GM23338 (cell line): Measurements from ENCODE around the gene SNTG2. TPM values are rescaled to one million over a fixed set of nuclear protein-coding genes. Genes with fewer than 3 reads are reported as not detected.

Experiments
- ATAC-seq: fragments of 200-7000 bp; cut with Tn5 transposase; 3 replicates; pipeline ENCODE4 v1.9.1; 2020
- DNase-seq: peaks from one replicate; pipeline ENCODE4 v3.0.0-alpha.2; 2015; ENCODE audit warnings: low spot score
- H2AFZ ChIP-seq: fragments of 200-600 bp; sonication (generic); 2 replicates; pipeline ENCODE4 v1.8.0; 2016; ENCODE audit warnings: antibody characterized with exemption, mild to moderate bottlenecking, moderate library complexity
- H3F3A ChIP-seq: fragments of 200-600 bp; sonication (generic); replicated peaks from 2 replicates; pipeline ENCODE4 v1.8.0; 2017; ENCODE audit warnings: antibody characterized with exemption, mixed run types, low read depth
- H3K27ac ChIP-seq: fragments of 200-600 bp; sonication (generic); 2 replicates; pipeline ENCODE4 v1.6.1; 2016; ENCODE audit warnings: low read depth
- H3K27me3 ChIP-seq: fragments of 200-600 bp; sonication (generic); 2 replicates; pipeline ENCODE4 v1.8.0; 2016; ENCODE audit warnings: mild to moderate bottlenecking, mixed run types, moderate library complexity; ENCODE audit not compliant: insufficient read depth
- H3K36me3 ChIP-seq: fragments of 200-600 bp; sonication (generic); 2 replicates; pipeline ENCODE4 v1.8.0; 2016; ENCODE audit warnings: mild to moderate bottlenecking; ENCODE audit not compliant: insufficient read depth
- H3K4me1 ChIP-seq: fragments of 200-600 bp; sonication (generic); 2 replicates; pipeline ENCODE4 v1.8.0; 2016; ENCODE audit warnings: mild to moderate bottlenecking, moderate library complexity; ENCODE audit not compliant: insufficient read depth
- H3K4me2 ChIP-seq: fragments of 200-600 bp; sonication (generic); 2 replicates; pipeline ENCODE4 v1.7.1; 2017; ENCODE audit warnings: mixed run types
- H3K4me3 ChIP-seq: fragments of 200-600 bp; sonication (generic); 2 replicates; pipeline ENCODE4 v1.6.1; 2016; ENCODE audit warnings: mixed run types
- H3K79me2 ChIP-seq: fragments of 200-600 bp; sonication (generic); replicated peaks from 2 replicates; pipeline ENCODE4 v1.8.0; 2017; ENCODE audit warnings: mild to moderate bottlenecking; ENCODE audit not compliant: insufficient read depth
- H3K9me2 ChIP-seq: fragments of 200-600 bp; sonication (generic); 2 replicates; pipeline ENCODE4 v1.8.0; 2017; ENCODE audit not compliant: insufficient read depth
- H4K20me1 ChIP-seq: fragments of 200-600 bp; sonication (generic); replicated peaks from 2 replicates; pipeline ENCODE4 v1.8.0; 2017; ENCODE audit warnings: mild to moderate bottlenecking; ENCODE audit not compliant: insufficient read depth
- H3K27ac Mint-ChIP-seq: 2 replicates; pipeline ENCODE4 v1.8.0; 2020; ENCODE audit warnings: inconsistent platforms, mild to moderate bottlenecking, moderate library complexity, mixed read lengths
- H3K27me3 Mint-ChIP-seq: 3 replicates; pipeline ENCODE4 v1.8.0; 2022; ENCODE audit warnings: low read depth, mild to moderate bottlenecking, moderate library complexity, mixed read lengths, inconsistent platforms; ENCODE audit not compliant: insufficient read depth, poor library complexity
- H3K36me3 Mint-ChIP-seq: 3 replicates; pipeline ENCODE4 v1.8.0; 2021; ENCODE audit warnings: low read depth, mild to moderate bottlenecking, inconsistent platforms, moderate library complexity, mixed read lengths
- H3K4me1 Mint-ChIP-seq: 3 replicates; pipeline ENCODE4 v1.8.0; 2020; ENCODE audit warnings: mild to moderate bottlenecking, inconsistent platforms, mixed read lengths
- H3K4me3 Mint-ChIP-seq: 3 replicates; pipeline ENCODE4 v1.8.0; 2021; ENCODE audit warnings: moderate library complexity, mild to moderate bottlenecking, inconsistent platforms, mixed read lengths
- H3K9me3 Mint-ChIP-seq: 3 replicates; pipeline ENCODE4 v1.8.0; 2020; ENCODE audit warnings: moderate library complexity, mild to moderate bottlenecking, inconsistent platforms, mixed read lengths
- CREB1 ChIP-seq: fragments of 250-450 bp; sonication (Bioruptor Pico); IDR thresholded peaks from 2 replicates; pipeline ENCODE4 v1.5.0; 2020; ENCODE audit warnings: low read depth, mild to moderate bottlenecking, moderate library complexity
- CTCF ChIP-seq, 2 experiments: fragments of 200-600 bp in 1 of 2; sonication (generic) in 1 of 2; conservative IDR thresholded peaks; 2 replicates each; pipeline versions ENCODE4 v1.5.1 to v1.6.1; 2016 to 2017; ENCODE audit warnings: antibody characterized with exemption in 2 of 2, low read depth in 2 of 2, mild to moderate bottlenecking in 2 of 2, moderate library complexity in 1 of 2
- JUNB ChIP-seq: IDR thresholded peaks from one replicate; pipeline ENCODE4 v1.6.1; 2016; ENCODE audit warnings: antibody characterized with exemption; ENCODE audit not compliant: unreplicated experiment
- NANOG ChIP-seq: IDR thresholded peaks from 2 replicates; pipeline ENCODE4 v1.6.1; 2016; ENCODE audit warnings: antibody characterized with exemption, borderline replicate concordance
- POLR2AphosphoS5 ChIP-seq: IDR thresholded peaks from 2 replicates; pipeline ENCODE4 v1.6.1; 2016; ENCODE audit warnings: antibody characterized with exemption, low read depth
- STAT1 ChIP-seq: IDR thresholded peaks from one replicate; pipeline ENCODE4 v1.6.1; 2016; ENCODE audit warnings: antibody characterized with exemption; ENCODE audit not compliant: unreplicated experiment
- ZNF114 ChIP-seq: fragments of 250-450 bp; sonication (Bioruptor Pico); IDR thresholded peaks from 2 replicates; pipeline ENCODE4 v1.5.0; 2020; ENCODE audit warnings: mild to moderate bottlenecking, moderate library complexity
- ZNF331 ChIP-seq: fragments of 250-450 bp; sonication (Bioruptor Pico); IDR thresholded peaks from 2 replicates; pipeline ENCODE4 v1.5.0; 2020; ENCODE audit warnings: low read depth, mild to moderate bottlenecking, moderate library complexity
- polyA plus RNA-seq: library from polyadenylated mRNA; unstranded; fragments of >200 nt; fragmentation: Nextera tagmentation; extraction: Ambion mirVana; gene quantifications from 2 replicates; pipeline ENCODE4 v1.2.1, GENCODE V29; 2016
- total RNA-seq: library from RNA; depleted of rRNA; stranded (reverse); fragments of >200 nt; shearing (Covaris generic); gene quantifications from 2 replicates; pipeline ENCODE4 v1.2.3, GENCODE V29; 2014
- TF ChIP-seq, protein P1 (sequence below): IDR thresholded peaks from 2 replicates; pipeline ENCODE4 v1.6.1; 2016; ENCODE audit warnings: antibody characterized with exemption
- TF ChIP-seq, protein P2 (sequence below): IDR thresholded peaks from one replicate; pipeline ENCODE4 v1.6.1; 2018; ENCODE audit warnings: antibody characterized with exemption; ENCODE audit not compliant: unreplicated experiment
- TF ChIP-seq, protein P3 (sequence below): fragments of 250-450 bp; sonication (Bioruptor Pico); IDR thresholded peaks from 2 replicates; pipeline ENCODE4 v1.5.0; 2020; ENCODE audit warnings: mild to moderate bottlenecking, moderate library complexity

Gene SNTG2
- total and polyA plus RNA-seq, 2 experiments from 2014 or later: 27.5 to 60.4 TPM

DNA sequence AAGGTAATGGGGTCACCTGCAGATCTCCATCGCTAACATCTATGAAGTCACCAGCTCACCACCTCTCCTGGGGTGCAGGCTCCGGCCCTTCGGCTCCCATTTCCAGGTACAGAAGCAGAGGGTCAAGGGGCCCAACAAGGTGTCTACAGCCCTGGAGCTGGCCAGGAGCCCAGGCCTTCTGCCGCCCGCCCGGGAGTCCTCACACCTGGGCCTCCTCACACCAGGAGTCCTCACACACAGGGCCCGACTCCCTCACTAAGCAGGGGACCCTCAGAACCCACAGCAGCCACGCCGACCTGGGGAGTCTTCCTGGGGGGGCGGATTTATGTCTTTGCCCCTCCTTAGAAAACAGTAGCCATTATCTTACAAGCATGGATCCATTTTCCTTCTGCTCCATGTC lies 419.3 kb downstream of the SNTG2 start:
- H3K4me2 ChIP-seq: no peak overlapping the region
- TF ChIP-seq, protein P1, sequence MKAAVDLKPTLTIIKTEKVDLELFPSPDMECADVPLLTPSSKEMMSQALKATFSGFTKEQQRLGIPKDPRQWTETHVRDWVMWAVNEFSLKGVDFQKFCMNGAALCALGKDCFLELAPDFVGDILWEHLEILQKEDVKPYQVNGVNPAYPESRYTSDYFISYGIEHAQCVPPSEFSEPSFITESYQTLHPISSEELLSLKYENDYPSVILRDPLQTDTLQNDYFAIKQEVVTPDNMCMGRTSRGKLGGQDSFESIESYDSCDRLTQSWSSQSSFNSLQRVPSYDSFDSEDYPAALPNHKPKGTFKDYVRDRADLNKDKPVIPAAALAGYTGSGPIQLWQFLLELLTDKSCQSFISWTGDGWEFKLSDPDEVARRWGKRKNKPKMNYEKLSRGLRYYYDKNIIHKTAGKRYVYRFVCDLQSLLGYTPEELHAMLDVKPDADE: no peak
- TF ChIP-seq NANOG: no peak
- TF ChIP-seq, protein P2, sequence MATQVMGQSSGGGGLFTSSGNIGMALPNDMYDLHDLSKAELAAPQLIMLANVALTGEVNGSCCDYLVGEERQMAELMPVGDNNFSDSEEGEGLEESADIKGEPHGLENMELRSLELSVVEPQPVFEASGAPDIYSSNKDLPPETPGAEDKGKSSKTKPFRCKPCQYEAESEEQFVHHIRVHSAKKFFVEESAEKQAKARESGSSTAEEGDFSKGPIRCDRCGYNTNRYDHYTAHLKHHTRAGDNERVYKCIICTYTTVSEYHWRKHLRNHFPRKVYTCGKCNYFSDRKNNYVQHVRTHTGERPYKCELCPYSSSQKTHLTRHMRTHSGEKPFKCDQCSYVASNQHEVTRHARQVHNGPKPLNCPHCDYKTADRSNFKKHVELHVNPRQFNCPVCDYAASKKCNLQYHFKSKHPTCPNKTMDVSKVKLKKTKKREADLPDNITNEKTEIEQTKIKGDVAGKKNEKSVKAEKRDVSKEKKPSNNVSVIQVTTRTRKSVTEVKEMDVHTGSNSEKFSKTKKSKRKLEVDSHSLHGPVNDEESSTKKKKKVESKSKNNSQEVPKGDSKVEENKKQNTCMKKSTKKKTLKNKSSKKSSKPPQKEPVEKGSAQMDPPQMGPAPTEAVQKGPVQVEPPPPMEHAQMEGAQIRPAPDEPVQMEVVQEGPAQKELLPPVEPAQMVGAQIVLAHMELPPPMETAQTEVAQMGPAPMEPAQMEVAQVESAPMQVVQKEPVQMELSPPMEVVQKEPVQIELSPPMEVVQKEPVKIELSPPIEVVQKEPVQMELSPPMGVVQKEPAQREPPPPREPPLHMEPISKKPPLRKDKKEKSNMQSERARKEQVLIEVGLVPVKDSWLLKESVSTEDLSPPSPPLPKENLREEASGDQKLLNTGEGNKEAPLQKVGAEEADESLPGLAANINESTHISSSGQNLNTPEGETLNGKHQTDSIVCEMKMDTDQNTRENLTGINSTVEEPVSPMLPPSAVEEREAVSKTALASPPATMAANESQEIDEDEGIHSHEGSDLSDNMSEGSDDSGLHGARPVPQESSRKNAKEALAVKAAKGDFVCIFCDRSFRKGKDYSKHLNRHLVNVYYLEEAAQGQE: no peak
- no peak for TF ChIP-seq ZNF114 (CRISPR knock-in tag)
- TF ChIP-seq POLR2AphosphoS5: no peak
- no peak for TF ChIP-seq STAT1
- TF ChIP-seq CTCF (conservative IDR thresholded peaks at IDR 0.05; ENCODE audit: low read depth in 2 of 2): no peak
- no peak for TF ChIP-seq JUNB
- TF ChIP-seq CREB1 (CRISPR knock-in tag): no peak
- TF ChIP-seq, protein P3, sequence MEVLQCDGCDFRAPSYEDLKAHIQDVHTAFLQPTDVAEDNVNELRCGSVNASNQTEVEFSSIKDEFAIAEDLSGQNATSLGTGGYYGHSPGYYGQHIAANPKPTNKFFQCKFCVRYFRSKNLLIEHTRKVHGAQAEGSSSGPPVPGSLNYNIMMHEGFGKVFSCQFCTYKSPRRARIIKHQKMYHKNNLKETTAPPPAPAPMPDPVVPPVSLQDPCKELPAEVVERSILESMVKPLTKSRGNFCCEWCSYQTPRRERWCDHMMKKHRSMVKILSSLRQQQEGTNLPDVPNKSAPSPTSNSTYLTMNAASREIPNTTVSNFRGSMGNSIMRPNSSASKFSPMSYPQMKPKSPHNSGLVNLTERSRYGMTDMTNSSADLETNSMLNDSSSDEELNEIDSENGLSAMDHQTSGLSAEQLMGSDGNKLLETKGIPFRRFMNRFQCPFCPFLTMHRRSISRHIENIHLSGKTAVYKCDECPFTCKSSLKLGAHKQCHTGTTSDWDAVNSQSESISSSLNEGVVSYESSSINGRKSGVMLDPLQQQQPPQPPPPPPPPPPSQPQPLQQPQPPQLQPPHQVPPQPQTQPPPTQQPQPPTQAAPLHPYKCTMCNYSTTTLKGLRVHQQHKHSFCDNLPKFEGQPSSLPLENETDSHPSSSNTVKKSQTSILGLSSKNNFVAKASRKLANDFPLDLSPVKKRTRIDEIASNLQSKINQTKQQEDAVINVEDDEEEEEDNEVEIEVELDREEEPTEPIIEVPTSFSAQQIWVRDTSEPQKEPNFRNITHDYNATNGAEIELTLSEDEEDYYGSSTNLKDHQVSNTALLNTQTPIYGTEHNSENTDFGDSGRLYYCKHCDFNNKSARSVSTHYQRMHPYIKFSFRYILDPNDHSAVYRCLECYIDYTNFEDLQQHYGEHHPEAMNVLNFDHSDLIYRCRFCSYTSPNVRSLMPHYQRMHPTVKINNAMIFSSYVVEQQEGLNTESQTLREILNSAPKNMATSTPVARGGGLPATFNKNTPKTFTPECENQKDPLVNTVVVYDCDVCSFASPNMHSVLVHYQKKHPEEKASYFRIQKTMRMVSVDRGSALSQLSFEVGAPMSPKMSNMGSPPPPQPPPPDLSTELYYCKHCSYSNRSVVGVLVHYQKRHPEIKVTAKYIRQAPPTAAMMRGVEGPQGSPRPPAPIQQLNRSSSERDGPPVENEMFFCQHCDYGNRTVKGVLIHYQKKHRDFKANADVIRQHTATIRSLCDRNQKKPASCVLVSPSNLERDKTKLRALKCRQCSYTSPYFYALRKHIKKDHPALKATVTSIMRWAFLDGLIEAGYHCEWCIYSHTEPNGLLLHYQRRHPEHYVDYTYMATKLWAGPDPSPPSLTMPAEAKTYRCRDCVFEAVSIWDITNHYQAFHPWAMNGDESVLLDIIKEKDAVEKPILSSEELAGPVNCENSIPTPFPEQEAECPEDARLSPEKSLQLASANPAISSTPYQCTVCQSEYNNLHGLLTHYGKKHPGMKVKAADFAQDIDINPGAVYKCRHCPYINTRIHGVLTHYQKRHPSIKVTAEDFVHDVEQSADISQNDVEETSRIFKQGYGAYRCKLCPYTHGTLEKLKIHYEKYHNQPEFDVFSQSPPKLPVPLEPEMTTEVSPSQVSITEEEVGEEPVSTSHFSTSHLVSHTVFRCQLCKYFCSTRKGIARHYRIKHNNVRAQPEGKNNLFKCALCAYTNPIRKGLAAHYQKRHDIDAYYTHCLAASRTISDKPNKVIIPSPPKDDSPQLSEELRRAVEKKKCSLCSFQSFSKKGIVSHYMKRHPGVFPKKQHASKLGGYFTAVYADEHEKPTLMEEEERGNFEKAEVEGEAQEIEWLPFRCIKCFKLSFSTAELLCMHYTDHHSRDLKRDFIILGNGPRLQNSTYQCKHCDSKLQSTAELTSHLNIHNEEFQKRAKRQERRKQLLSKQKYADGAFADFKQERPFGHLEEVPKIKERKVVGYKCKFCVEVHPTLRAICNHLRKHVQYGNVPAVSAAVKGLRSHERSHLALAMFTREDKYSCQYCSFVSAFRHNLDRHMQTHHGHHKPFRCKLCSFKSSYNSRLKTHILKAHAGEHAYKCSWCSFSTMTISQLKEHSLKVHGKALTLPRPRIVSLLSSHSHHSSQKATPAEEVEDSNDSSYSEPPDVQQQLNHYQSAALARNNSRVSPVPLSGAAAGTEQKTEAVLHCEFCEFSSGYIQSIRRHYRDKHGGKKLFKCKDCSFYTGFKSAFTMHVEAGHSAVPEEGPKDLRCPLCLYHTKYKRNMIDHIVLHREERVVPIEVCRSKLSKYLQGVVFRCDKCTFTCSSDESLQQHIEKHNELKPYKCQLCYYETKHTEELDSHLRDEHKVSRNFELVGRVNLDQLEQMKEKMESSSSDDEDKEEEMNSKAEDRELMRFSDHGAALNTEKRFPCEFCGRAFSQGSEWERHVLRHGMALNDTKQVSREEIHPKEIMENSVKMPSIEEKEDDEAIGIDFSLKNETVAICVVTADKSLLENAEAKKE (CRISPR knock-in tag): no peak
- TF ChIP-seq ZNF331 (CRISPR knock-in tag): no peak
- no peaks in the 10 kb centered on the region; the same call in 1 of the 2 replicates for H4K20me1 ChIP-seq
- H2AFZ ChIP-seq: no peak overlapping the region
- H3K36me3 ChIP-seq: no peaks in the 10 kb centered on the region
- Mint-ChIP-seq H3K4me3 (no peak overlapping the region), H3K36me3 (no peaks in the 10 kb centered on the region), H3K4me1 (peaks cover 13% of the 10 kb centered on the region), H3K9me3 (no peaks in the 10 kb centered on the region), H3K27me3 (no peaks in the 10 kb centered on the region), H3K27ac (no peak overlapping the region)
- no peaks in the 10 kb centered on the region for H3K9me2 ChIP-seq
- no peaks in the 10 kb centered on the region for H3K79me2 ChIP-seq
- H3K4me1 ChIP-seq: no peaks in the 10 kb centered on the region
- H3K27ac ChIP-seq: no peak overlapping the region
- no peaks in the 10 kb centered on the region for H3F3A ChIP-seq
- H3K27me3 ChIP-seq: no peaks in the 10 kb centered on the region
- DNase-seq (no peak), ATAC-seq (no peak)
- no peak overlapping the region for H3K4me3 ChIP-seq
